ENCODE results near the gene DACH1.
"Not testable (repeated sequence)": the region's sequence is repeated elsewhere in the genome, so short reads cannot be mapped to it uniquely, and the experiment has no call there.

Gene DACH1

DNA sequence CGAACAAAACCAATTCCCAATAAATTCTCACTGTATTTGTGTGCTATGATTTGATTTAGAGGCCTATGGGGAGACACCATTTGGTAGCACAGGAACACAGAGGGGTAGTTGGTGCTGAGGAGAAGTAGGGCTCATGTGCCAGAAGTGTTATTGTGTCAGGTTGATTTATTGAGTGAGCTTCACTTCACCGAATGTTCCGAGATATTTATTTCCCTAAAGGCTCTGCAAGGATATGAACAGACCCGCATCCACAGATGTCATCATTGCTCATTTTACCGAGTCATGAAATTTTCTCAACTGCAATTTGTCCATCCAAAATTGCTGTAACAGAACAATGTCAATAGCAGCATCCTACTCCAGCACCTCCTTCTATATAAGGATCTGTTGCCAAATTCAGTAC is 69.5 kb downstream of the DACH1 start:
- H3K9ac ChIP-seq (ENCODE audit: low read length): no peak overlapping the region

DNA sequence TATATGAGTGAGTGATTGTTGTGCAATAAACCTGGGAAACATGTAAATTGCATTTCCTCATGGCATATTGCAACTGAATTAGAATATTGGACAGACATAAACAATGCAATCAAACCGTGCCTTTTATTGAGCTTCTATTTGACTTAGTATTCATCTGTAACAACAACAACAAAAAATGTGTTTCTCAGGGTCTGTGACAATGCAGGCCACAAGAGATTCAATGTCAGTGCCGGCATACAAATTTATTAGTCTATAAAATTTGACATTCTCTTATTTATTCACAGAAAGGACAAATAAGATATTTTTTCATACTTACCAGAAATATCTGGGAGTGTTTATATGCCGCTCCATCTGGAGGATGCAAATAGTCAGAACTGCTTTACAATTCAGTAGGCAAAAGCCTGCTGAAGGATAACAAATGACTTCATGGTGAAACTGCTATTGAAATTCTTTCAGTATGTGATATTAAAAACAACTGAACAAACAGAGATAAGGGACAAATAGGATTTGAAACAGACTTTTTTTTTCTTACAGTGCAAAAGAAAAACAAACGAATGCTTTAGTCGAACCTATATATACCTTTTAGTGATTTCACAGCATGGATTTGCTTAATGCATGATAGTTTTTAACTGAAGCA is 77.2 kb downstream of the DACH1 start:
- H3K4me3 ChIP-seq (ENCODE audit: low read depth in 1 of 2, low read length in 2 of 2): no peak overlapping the region
- H3K36me3 ChIP-seq (ENCODE audit: insufficient read depth, low read length): no peaks in the 10 kb centered on the region
- H3K27me3 ChIP-seq (ENCODE audit: control insufficient read depth in 1 of 2, insufficient read depth in 2 of 2, low read length in 2 of 2): no peaks in the 10 kb centered on the region
- no peaks in the 10 kb centered on the region for H3K4me1 ChIP-seq (ENCODE audit: insufficient read depth, low read length)
- H3K27ac ChIP-seq (ENCODE audit: low read depth, low read length): no peak overlapping the region
- no peaks in the 10 kb centered on the region for H3K9me3 ChIP-seq (ENCODE audit: low read length)
- no peak overlapping the region for H3K9ac ChIP-seq (ENCODE audit: low read length)

More for the DNA sequence above, 69.5 kb downstream of the DACH1 start:
- no peak overlapping the region for H3K27ac ChIP-seq (ENCODE audit: low read depth, low read length)
- no peaks in the 10 kb centered on the region for H3K4me1 ChIP-seq (ENCODE audit: insufficient read depth, low read length)
- no peaks in the 10 kb centered on the region for H3K9me3 ChIP-seq (ENCODE audit: low read length)
- no peak overlapping the region for H3K4me3 ChIP-seq (ENCODE audit: low read depth in 1 of 2, low read length in 2 of 2)
- H3K36me3 ChIP-seq (ENCODE audit: insufficient read depth, low read length): no peaks in the 10 kb centered on the region
- H3K27me3 ChIP-seq (ENCODE audit: control insufficient read depth in 1 of 2, insufficient read depth in 2 of 2, low read length in 2 of 2): no peaks in the 10 kb centered on the region

DNA sequence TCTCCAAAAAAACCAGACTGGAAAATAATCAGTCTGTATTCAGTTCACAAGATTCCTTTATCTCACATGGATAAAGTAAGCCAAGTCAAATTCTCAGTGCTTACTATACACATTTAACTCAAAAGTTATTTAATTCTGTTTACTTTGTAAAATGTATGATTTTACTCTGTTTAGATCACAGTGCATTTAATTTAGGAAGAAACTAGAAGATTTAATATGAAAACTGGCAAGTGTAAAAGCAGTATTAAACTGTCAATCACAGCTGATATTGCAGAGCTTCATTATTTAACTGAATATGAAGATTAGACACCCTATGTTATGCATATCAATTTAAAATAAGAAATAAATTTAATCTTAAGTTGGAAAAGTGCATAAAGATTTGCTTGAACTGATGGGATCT is 78.0 kb downstream of the DACH1 start:
- no peaks in the 10 kb centered on the region for H3K27me3 ChIP-seq (ENCODE audit: control insufficient read depth in 1 of 2, insufficient read depth in 2 of 2, low read length in 2 of 2)
- no peaks in the 10 kb centered on the region for H3K36me3 ChIP-seq (ENCODE audit: insufficient read depth, low read length)
- no peak overlapping the region for H3K27ac ChIP-seq (ENCODE audit: low read depth, low read length)
- H3K4me1 ChIP-seq (ENCODE audit: insufficient read depth, low read length): no peaks in the 10 kb centered on the region
- H3K4me3 ChIP-seq (ENCODE audit: low read depth in 1 of 2, low read length in 2 of 2): no peak overlapping the region
- no peaks in the 10 kb centered on the region for H3K9me3 ChIP-seq (ENCODE audit: low read length)
- H3K9ac ChIP-seq (ENCODE audit: low read length): no peak overlapping the region

DNA sequence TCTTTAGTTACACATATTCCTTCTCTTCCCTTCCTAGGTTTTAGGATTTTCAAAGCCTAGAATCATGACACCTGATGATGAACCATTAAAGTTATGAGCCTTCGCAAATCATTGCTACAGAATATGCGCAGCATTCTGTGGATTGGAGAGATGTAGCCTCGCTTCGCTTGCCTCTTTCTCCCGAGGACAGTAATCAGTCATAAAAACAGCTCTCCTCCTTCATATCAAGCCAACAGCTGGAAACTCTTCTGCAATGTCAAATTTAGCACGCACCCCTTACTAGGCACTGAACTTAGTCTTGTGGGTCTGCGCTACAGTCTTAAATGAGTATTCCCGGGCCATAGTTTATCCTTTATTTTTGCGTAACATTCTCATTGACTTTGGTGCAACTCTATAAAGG is 79.6 kb downstream of the DACH1 start:
- Histone ChIP-seq H3K27ac (ENCODE audit: low read depth, low read length) (no peak overlapping the region), H3K36me3 (ENCODE audit: insufficient read depth, low read length) (no peaks in the 10 kb centered on the region)

DNA sequence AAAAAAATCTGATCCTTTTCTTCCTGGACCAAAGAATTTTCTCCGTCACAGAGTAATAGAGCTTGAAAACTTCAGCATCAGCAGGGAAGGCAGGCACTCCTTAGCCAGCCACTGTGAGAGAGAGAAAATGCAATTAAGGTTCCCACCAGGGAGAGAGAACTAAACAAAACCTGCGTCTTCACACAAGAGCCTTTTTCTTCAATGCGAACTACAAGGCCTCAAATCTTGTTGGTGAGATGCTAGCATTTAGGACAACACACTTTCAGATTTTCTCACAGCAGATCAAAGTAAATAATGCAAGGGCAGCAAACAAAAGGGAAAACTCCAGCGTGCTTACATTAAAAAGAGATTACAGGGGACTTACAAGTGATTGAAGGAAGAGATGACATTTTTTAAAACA is 80.1 kb downstream of the DACH1 start:
- H3K9me3 ChIP-seq (ENCODE audit: low read length): no peaks in the 10 kb centered on the region
- no peaks in the 10 kb centered on the region for H3K27me3 ChIP-seq (ENCODE audit: control insufficient read depth in 1 of 2, insufficient read depth in 2 of 2, low read length in 2 of 2)
- no peaks in the 10 kb centered on the region for H3K36me3 ChIP-seq (ENCODE audit: insufficient read depth, low read length)
- H3K4me1 ChIP-seq (ENCODE audit: insufficient read depth, low read length): no peaks in the 10 kb centered on the region
- no peak overlapping the region for H3K9ac ChIP-seq (ENCODE audit: low read length)
- no peak overlapping the region for H3K27ac ChIP-seq (ENCODE audit: low read depth, low read length)
- H3K4me3 ChIP-seq (ENCODE audit: low read depth in 1 of 2, low read length in 2 of 2): no peak overlapping the region

More for the DNA sequence above, 79.6 kb downstream of the DACH1 start:
- H3K9me3 ChIP-seq (ENCODE audit: low read length): no peaks in the 10 kb centered on the region
- no peak overlapping the region for H3K4me3 ChIP-seq (ENCODE audit: low read depth in 1 of 2, low read length in 2 of 2)
- no peaks in the 10 kb centered on the region for H3K27me3 ChIP-seq (ENCODE audit: control insufficient read depth in 1 of 2, insufficient read depth in 2 of 2, low read length in 2 of 2)
- H3K9ac ChIP-seq (ENCODE audit: low read length): no peak overlapping the region
- H3K4me1 ChIP-seq (ENCODE audit: insufficient read depth, low read length): no peaks in the 10 kb centered on the region

DNA sequence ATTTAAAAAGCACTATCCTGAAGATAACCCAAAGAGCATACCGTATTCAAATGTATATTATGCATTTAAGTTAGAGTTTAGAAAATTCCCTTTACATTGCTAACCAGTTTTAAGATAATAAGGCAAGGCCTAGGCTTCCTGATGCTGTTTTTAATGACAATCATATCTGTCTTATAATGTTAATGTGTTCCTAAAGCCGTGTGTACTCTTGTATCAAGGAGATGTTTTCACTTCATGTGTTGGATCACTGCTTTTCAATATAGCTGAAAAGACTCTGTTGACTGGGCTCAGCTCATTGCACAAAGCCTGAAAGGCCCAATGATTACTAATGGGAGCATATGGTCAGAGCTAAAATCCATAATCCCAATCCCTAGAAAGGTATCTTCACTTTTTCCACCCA is 81.6 kb downstream of the DACH1 start:
- no peak overlapping the region for H3K27ac ChIP-seq (ENCODE audit: low read depth, low read length)
- no peaks in the 10 kb centered on the region for H3K9me3 ChIP-seq (ENCODE audit: low read length)
- H3K4me1 ChIP-seq (ENCODE audit: insufficient read depth, low read length): no peaks in the 10 kb centered on the region
- no peaks in the 10 kb centered on the region for H3K27me3 ChIP-seq (ENCODE audit: control insufficient read depth in 1 of 2, insufficient read depth in 2 of 2, low read length in 2 of 2)
- no peak overlapping the region for H3K9ac ChIP-seq (ENCODE audit: low read length)
- H3K4me3 ChIP-seq (ENCODE audit: low read depth in 1 of 2, low read length in 2 of 2): no peak overlapping the region
- H3K36me3 ChIP-seq (ENCODE audit: insufficient read depth, low read length): no peaks in the 10 kb centered on the region

DNA sequence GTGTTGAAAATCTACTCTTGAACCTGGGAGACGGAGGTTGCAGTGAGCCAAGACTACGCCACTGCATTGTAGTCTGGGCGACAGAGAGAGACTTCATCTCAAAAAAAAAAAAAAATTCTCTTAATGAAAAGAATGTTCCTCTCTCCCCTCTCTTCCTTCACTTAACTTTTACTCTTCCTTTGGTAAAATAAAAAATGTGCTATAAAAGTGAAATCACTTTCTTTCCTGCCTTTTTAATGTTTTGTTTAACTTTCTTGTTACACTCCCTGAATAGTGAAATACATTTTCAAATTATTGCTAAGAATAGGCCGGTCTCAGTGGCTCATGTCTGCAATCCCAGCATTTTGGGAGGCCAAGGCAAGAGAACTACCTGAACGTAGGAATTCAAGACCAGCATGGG is 86.5 kb downstream of the DACH1 start:
- H3K27me3 ChIP-seq (ENCODE audit: control insufficient read depth in 1 of 2, insufficient read depth in 2 of 2, low read length in 2 of 2): no peaks in the 10 kb centered on the region
- H3K9ac ChIP-seq (ENCODE audit: low read length): no peak overlapping the region
- no peaks in the 10 kb centered on the region for H3K36me3 ChIP-seq (ENCODE audit: insufficient read depth, low read length)
- no peaks in the 10 kb centered on the region for H3K4me1 ChIP-seq (ENCODE audit: insufficient read depth, low read length)
- H3K27ac ChIP-seq (ENCODE audit: low read depth, low read length): no peak overlapping the region
- H3K9me3 ChIP-seq (ENCODE audit: low read length): no peaks in the 10 kb centered on the region
- no peak overlapping the region for H3K4me3 ChIP-seq (ENCODE audit: low read depth in 1 of 2, low read length in 2 of 2)

DNA sequence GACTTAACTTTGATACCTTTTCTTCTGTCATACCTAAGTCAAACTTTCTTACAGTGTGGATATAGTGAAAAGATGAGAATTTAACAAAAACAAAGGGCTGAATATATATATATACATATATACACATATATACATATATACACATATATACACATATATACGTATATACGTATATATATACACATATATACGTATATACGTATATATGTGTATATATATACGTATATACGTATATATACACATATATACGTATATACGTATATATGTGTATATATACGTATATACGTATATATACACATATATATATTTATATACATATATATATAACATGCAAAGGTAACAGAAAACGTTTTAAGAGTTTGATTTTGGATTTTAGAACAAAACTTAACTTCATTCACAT is 88.0 kb downstream of the DACH1 start:
- H3K4me1 ChIP-seq (ENCODE audit: insufficient read depth, low read length); H3K36me3 ChIP-seq (ENCODE audit: insufficient read depth, low read length); H3K4me3 ChIP-seq (ENCODE audit: low read depth in 1 of 2, low read length in 2 of 2); H3K27ac ChIP-seq (ENCODE audit: low read depth, low read length); H3K9ac ChIP-seq (ENCODE audit: low read length); H3K27me3 ChIP-seq (ENCODE audit: control insufficient read depth in 1 of 2, insufficient read depth in 2 of 2, low read length in 2 of 2); H3K9me3 ChIP-seq (ENCODE audit: low read length): not testable (repeated sequence)

DNA sequence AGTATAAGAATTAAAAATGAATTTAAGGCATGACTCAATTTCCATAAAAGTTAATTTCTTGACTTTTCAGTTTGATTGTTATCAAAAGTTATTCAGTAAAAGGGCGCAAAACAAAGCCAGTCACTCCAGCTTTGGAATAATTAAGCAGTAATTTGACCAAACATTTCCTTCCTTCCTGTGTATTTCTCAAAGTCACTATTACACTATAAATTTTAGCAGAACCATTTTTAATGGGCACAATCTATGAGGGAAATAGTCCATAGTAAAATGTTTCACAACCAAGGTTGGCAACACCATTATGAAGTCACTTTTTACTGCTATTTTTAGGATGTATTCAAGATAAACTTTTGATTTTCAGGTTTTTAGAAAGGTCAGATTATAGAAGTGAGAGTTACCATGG is 91.0 kb downstream of the DACH1 start:
- H3K4me3 ChIP-seq (ENCODE audit: low read depth in 1 of 2, low read length in 2 of 2): no peak overlapping the region
- H3K9ac ChIP-seq (ENCODE audit: low read length): no peak overlapping the region
- H3K27ac ChIP-seq (ENCODE audit: low read depth, low read length): no peak overlapping the region
- H3K9me3 ChIP-seq (ENCODE audit: low read length): no peaks in the 10 kb centered on the region
- no peaks in the 10 kb centered on the region for H3K36me3 ChIP-seq (ENCODE audit: insufficient read depth, low read length)
- H3K27me3 ChIP-seq (ENCODE audit: control insufficient read depth in 1 of 2, insufficient read depth in 2 of 2, low read length in 2 of 2): no peaks in the 10 kb centered on the region
- no peaks in the 10 kb centered on the region for H3K4me1 ChIP-seq (ENCODE audit: insufficient read depth, low read length)

DNA sequence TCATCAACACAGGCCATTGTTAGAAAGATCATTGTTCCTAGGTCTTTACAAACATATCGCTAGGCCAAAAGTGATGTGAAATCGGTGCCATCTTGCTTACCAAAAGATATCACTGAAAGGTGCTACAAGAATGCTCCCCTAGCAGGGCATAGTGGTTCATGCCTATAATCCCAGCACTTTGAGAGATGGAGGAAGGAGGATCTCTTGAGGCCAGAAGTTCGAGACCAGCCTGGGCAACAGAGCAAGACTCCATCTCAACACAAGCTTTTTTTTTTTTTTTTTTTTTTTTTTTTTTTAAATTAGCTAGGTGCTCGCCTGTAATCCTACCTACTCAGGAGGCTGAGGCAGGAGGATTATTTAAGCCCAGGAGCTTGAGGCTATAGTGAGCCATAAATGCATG is 92.1 kb downstream of the DACH1 start:
- no peaks in the 10 kb centered on the region for H3K36me3 ChIP-seq (ENCODE audit: insufficient read depth, low read length)
- H3K9me3 ChIP-seq (ENCODE audit: low read length): no peaks in the 10 kb centered on the region
- no peaks in the 10 kb centered on the region for H3K27me3 ChIP-seq (ENCODE audit: control insufficient read depth in 1 of 2, insufficient read depth in 2 of 2, low read length in 2 of 2)
- H3K4me1 ChIP-seq (ENCODE audit: insufficient read depth, low read length): no peaks in the 10 kb centered on the region
- no peak overlapping the region for H3K4me3 ChIP-seq (ENCODE audit: low read depth in 1 of 2, low read length in 2 of 2)
- no peak overlapping the region for H3K27ac ChIP-seq (ENCODE audit: low read depth, low read length)
- no peak overlapping the region for H3K9ac ChIP-seq (ENCODE audit: low read length)

DNA sequence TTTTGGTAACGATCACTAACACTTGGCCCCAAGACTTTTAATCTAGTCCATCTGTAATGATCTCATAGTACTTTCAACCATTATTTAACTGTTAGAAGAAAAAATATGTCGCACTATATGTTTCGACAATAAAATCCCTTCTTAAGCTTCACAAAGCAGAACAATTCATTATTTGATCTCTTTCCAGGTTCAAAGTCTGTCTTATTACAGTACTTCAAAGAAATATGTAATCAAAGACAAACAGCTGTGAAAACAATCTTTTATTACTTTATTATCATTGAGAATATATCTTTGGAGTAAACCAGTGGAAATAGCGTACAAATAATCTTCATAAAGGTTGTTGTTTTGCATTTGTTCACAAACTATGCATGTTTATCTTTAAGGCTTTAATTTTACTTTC is 93.5 kb downstream of the DACH1 start:
- Histone ChIP-seq H3K27me3 (ENCODE audit: control insufficient read depth in 1 of 2, insufficient read depth in 2 of 2, low read length in 2 of 2) (no peaks in the 10 kb centered on the region), H3K9ac (ENCODE audit: low read length) (no peak overlapping the region), H3K36me3 (ENCODE audit: insufficient read depth, low read length) (no peaks in the 10 kb centered on the region), H3K9me3 (ENCODE audit: low read length) (no peaks in the 10 kb centered on the region), H3K4me3 (ENCODE audit: low read depth in 1 of 2, low read length in 2 of 2) (no peak overlapping the region), H3K27ac (ENCODE audit: low read depth, low read length) (no peak overlapping the region), H3K4me1 (ENCODE audit: insufficient read depth, low read length) (no peaks in the 10 kb centered on the region)

DNA sequence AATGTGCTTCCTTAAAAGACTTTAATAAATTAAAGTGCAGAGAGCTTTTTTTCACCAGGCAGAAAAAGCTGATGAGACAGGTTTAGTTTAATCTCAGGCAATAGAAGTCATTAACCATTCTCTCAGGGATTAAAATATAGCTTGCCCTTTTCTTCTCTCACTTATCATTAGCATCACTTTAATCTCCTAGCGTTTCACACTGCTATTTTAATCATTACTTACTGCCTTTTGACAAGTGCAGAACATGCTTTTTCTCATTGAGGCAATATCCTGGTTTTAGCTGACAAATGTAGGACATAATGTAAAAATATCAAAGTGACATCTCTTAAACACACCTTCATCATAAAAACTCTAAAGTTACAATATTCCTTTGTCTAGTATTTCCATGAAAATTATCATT is 94.6 kb downstream of the DACH1 start:
- no peaks in the 10 kb centered on the region for H3K4me1 ChIP-seq (ENCODE audit: insufficient read depth, low read length)
- no peak overlapping the region for H3K9ac ChIP-seq (ENCODE audit: low read length)

More for the DNA sequence above, 94.6 kb downstream of the DACH1 start:
- no peak overlapping the region for H3K27ac ChIP-seq (ENCODE audit: low read depth, low read length)
- H3K4me3 ChIP-seq (ENCODE audit: low read depth in 1 of 2, low read length in 2 of 2): no peak overlapping the region
- H3K9me3 ChIP-seq (ENCODE audit: low read length): no peaks in the 10 kb centered on the region
- H3K27me3 ChIP-seq (ENCODE audit: control insufficient read depth in 1 of 2, insufficient read depth in 2 of 2, low read length in 2 of 2): no peaks in the 10 kb centered on the region
- no peaks in the 10 kb centered on the region for H3K36me3 ChIP-seq (ENCODE audit: insufficient read depth, low read length)

Measured in muscle layer of colon (tissue), 2 donors.